ENCODE measurements around the gene KRTAP5-9.
"Not testable (repeated sequence)": the region's sequence is repeated elsewhere in the genome, so short reads cannot be mapped to it uniquely, and the experiment has no call there.

Gene KRTAP5-9

GRCh38 chr11:71534711-71535608, 13.3 kb upstream of the KRTAP5-9 start:
- DNase-seq, result not testable (repeated sequence)

GRCh38 chr11:71535825-71536224, 12.4 kb upstream of the KRTAP5-9 start:
- no peak for DNase-seq

- no peak for DNase-seq
Measured at GRCh38 chr11:71537537-71537936, 10.7 kb upstream of the KRTAP5-9 start.

- DNase-seq, result not testable (repeated sequence)
Measured at GRCh38 chr11:71537977-71538665, 10.1 kb upstream of the KRTAP5-9 start, which contains the start of gene KRTAP5-8. KRTAP5-8 (plus strand) TSS chr11:71538025; CDS start chr11:71538056, 31 bp downstream.

- no peak for DNase-seq
Measured at GRCh38 chr11:71538666-71538990, 9.6 kb upstream of the KRTAP5-9 start.

- DNase-seq, result no peak
Measured at GRCh38 chr11:71539017-71539416, 9.2 kb upstream of the KRTAP5-9 start.

- not testable (repeated sequence) for DNase-seq
Measured at GRCh38 chr11:71539971-71540370, 8.2 kb upstream of the KRTAP5-9 start.

- DNase-seq, result not testable (repeated sequence)
Measured at GRCh38 chr11:71540521-71541304, 7.5 kb upstream of the KRTAP5-9 start.

- no peak for DNase-seq
Measured at GRCh38 chr11:71542382-71542781, 5.8 kb upstream of the KRTAP5-9 start.

GRCh38 chr11:71542879-71543777, 5.1 kb upstream of the KRTAP5-9 start:
- no peak for DNase-seq

- no peak for DNase-seq
Measured at GRCh38 chr11:71543866-71544265, 4.4 kb upstream of the KRTAP5-9 start.

GRCh38 chr11:71544525-71545214, 3.5 kb upstream of the KRTAP5-9 start:
- no peak for DNase-seq

GRCh38 chr11:71545405-71545966, 2.7 kb upstream of the KRTAP5-9 start:
- no peak for DNase-seq

GRCh38 chr11:71548716-71549151, 514 bp downstream of the KRTAP5-9 start:
- DNase-seq, result no peak

GRCh38 chr11:71551711-71552110, 3.5 kb downstream of the KRTAP5-9 start:
- no peak for DNase-seq

- no peak for DNase-seq
Measured at GRCh38 chr11:71554996-71555395, 6.8 kb downstream of the KRTAP5-9 start.

GRCh38 chr11:71555508-71555907, 7.3 kb downstream of the KRTAP5-9 start:
- no peak for DNase-seq

GRCh38 chr11:71556018-71556417, 7.8 kb downstream of the KRTAP5-9 start:
- DNase-seq, result no peak

- no peak for DNase-seq
Measured at GRCh38 chr11:71557257-71557656, 9.0 kb downstream of the KRTAP5-9 start.

GRCh38 chr11:71558996-71559395, 10.8 kb downstream of the KRTAP5-9 start:
- DNase-seq, result no peak

- DNase-seq, result no peak
Measured at GRCh38 chr11:71562120-71562519, 13.9 kb downstream of the KRTAP5-9 start.
